HG03439 (cell line): ENCODE measurements around the gene NEGR1.

Experiments
- ATAC-seq: cut with Tn5 transposase; IDR thresholded peaks from one replicate; pipeline ENCODE4 v1.9.1; 2021; ENCODE audit warnings: mild to moderate bottlenecking, moderate library complexity; ENCODE audit not compliant: unreplicated experiment

The NEGR1 gene

GRCh38 chr1:71881611-71882010, 400.7 kb downstream of the NEGR1 start:
- ATAC-seq, result no peak

DNA sequence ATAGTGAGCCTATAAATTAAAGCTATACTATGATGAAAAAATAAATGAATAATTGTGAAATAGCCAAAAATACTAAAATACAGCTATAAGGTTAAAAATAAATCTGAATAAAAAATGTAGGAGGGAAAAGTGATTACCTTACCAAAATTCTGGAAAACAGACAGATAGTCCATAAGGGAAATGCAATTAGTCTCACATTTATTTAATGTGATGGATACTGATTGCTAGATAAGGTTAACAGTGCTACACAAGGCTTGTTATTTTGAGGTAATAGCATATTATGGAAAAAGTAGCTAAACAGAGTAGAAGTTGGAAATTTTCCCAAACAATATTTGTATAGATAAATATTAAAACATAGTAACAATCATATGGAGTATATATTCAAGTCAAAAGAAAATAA, 413.0 kb downstream of the NEGR1 start:
- no peak for ATAC-seq

DNA sequence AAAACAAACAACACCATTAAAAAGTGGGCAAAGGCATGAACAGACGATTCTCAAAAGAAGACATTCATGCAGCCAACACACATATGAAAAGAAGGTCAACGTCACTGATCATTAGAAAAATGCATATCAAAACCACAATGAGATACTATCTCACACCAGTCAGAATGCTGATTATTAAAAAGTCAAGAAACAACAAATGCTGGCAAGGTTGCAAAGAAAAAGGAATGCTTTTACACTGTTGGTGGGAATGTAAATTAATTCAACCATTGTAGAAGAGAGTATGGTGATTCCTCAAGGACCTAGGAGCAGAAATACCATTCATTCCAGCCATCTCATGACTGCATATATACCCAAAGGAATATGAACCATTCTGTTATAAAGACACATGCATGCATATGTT, 419.6 kb downstream of the NEGR1 start:
- ATAC-seq, result no peak

DNA sequence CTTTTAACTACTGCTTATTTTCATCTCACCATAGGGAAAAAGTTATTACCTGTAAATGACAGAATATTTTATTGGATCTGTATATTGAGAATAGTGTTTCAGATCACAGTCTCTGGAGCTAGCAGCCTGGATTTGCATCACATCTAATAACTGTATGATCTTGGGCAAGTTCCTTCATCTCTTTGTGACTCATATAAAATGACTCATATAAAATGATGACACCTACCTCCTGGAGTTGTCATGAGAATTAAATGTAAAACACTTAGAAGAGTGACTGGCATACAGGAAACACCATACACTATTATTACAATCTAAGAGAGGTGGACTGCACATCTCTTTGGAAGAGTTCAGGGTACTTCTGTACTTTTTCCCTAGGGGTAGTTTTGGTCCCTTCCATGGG, 421.3 kb downstream of the NEGR1 start:
- ATAC-seq, result no peak

DNA sequence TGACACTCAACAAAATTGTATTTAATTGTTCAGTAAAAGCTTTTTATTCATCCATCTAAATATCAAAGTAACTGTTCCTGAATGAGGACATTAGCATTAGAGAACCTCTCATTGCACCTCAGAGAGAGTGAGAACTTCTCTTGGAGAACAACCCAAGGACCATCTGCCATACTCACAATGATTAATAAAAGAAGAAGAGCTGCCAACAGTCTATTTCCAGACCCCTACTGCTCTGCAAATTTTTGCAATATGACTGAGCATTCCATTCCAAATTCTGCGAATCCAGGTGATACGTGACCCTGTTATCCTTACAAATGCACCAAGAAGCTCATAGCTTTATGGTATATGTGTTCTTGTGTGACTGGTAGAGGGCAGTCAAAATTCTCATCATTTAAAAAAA, 422.5 kb downstream of the NEGR1 start:
- ATAC-seq, result no peak

DNA sequence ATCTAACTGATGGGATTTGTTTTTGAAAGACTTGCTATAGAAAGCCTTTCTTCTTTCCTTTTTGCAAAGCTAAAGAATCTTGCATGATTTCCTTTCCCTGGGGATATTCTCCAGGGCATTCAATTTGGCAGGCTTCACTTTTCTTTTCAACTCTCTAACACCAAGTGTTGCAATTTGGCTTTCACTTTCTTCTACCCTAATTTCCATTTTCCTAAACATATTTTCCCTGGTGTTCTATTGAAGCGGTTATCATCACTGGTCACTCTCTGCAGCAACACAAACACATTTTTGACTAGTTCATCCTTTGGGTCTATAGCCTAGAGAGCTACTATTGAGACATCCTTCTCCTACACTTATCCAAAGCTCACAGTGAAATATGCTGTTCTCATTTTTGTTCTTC, 424.5 kb downstream of the NEGR1 start:
- ATAC-seq, result no peak

GRCh38 chr1:71853360-71853759, 429.0 kb downstream of the NEGR1 start:
- no peak for ATAC-seq

- no peak for ATAC-seq
These were observed 431.4 kb downstream of the NEGR1 start for GRCh38 chr1:71850936-71851335.

DNA sequence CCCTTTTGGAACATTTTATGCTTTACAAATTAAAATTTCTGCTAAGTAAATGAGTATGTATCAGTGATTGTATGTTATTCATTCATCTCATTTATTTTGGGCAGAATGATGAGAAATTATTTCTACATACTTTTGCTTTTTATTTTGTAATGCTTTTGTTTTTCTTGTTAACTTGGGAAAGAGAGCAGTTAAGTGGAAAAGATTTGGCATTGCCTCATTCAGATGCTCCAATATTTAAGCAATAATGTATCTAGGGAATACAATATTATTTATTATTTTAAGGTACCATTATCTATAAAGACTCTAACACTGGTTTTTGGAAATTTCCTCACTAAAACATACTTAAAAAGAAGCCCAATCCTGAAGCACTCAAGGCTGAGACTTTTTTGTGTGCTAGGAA, 431.8 kb downstream of the NEGR1 start:
- no peak for ATAC-seq

GRCh38 chr1:71843012-71843411, 439.3 kb downstream of the NEGR1 start:
- no peak for ATAC-seq

DNA sequence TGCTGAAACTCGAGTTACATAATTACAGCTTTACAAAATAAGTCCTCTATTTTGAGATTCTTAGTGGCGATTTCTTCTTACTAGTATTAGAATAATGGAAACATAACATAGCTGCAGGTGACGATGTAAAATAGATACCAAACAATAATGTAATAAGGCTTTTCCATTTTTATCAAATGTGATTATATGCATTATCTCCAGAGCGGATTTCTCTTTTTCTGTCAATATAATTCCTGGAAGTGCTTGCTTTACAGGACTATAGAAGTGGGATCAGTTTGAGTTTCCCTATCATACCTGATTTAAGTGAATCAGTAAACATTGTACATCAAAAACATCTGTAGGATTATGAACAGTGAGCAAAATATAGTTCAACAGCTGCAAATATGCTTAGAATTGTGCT, 442.5 kb downstream of the NEGR1 start:
- ATAC-seq, result no peak

DNA sequence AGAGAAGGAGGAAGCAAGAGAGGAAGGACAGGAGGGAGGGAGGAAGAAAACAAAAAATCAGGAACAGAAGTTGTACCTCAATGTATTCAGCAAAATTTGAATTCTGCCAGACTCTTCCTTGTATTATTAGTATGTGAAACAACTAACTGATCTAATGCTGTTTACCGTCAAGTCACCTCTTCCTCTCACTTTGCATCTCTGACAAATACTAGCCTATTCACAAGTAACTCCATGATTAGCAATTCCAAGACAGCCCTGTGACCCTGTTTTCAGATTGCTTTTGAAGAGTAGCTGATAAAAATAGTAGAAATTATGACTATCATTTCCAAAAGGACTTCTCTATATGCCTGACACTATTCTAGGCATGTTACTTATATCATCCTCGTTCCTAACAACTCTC, 445.4 kb downstream of the NEGR1 start:
- ATAC-seq, result no peak

- peak; percentile 72 for ATAC-seq
These were observed 446.9 kb downstream of the NEGR1 start for GRCh38 chr1:71835442-71835813.

GRCh38 chr1:71834601-71835441, 447.5 kb downstream of the NEGR1 start:
- no peak for ATAC-seq

DNA sequence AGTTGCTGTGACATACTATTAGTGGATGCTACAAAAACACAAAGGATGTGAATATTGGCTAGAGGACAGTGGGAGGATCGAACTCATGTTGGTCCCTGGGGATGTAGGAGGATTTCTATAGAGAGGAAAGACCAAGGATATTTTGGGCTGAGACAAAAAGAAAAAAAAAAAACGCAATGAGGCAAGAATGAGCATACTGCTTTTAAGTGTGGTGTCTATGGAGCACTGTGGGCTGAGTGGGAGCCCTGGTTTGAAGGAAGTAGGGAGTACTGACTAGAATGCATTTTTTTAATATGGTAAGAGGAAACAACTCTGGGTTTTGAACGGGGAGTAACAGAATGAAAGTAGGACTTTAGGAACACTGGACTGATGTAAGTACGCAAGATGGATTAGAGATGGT, 450.7 kb downstream of the NEGR1 start:
- ATAC-seq, result no peak

DNA sequence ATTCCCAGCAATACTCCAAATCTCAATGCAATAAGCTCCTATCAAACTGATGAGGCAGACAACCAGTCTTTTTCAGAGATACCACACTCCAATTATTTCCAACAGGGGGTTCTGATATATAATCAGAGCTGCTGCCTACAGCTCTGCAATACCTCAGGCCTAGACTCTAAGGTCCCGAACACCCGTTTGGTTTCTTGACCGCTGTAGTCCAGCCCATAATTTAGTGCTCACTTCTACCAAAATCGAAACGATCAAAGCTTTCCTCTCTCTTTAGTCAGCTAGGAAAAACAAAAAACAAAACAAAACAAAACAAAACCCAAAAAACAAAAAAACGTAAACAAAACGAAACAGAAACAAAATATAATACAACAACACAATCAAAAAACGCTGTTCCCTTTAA, 453.0 kb downstream of the NEGR1 start:
- no peak for ATAC-seq

GRCh38 chr1:71828431-71829012, 453.8 kb downstream of the NEGR1 start:
- ATAC-seq, result no peak

- ATAC-seq, result no peak
These were observed 458.5 kb downstream of the NEGR1 start for GRCh38 chr1:71823708-71824305.

DNA sequence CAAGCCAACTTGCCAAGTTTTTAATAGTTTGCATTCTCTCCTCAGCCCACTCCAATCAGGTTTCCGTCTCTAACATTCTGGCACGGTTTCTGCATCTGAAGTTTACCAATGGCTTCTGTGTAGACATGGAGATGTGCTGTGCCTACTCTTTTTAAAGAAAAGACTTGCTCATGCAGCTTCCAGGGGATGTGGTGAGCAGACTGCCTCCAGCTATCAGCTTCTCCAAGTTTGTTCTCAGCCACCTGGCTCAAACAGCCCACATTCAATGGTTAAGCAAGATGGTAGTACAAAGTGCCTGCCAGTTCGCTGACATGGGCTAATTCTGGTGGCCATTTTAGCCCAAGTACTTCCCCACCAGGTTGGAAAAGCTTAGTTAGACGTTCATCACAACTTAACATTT, 465.3 kb downstream of the NEGR1 start:
- no peak for ATAC-seq

- ATAC-seq, result no peak
These were observed 473.3 kb downstream of the NEGR1 start for GRCh38 chr1:71809085-71809484.

GRCh38 chr1:71804140-71804539, 478.2 kb downstream of the NEGR1 start:
- ATAC-seq, result no peak

GRCh38 chr1:71796006-71796405, 486.3 kb downstream of the NEGR1 start:
- no peak for ATAC-seq
